AG20443 (cell line): ENCODE measurements around the gene CYB561.

Source experiments
- DNase-seq: peaks from one replicate; pipeline ENCODE4 v3.0.0; 2012; ENCODE audit warnings: low spot score, mixed read lengths

Gene CYB561

GRCh38 chr17:63412234-63412633 lies 33.9 kb downstream of the CYB561 start:
- no peak for DNase-seq

GRCh38 chr17:63407741-63408330 lies 38.3 kb downstream of the CYB561 start:
- DNase-seq, result no peak

- DNase-seq, result peak; percentile 77
Measured at GRCh38 chr17:63406689-63407330, 39.3 kb downstream of the CYB561 start.

- DNase-seq, result peak; percentile 46
Measured at GRCh38 chr17:63405741-63406261, 40.3 kb downstream of the CYB561 start.

- DNase-seq, result no peak
Measured at GRCh38 chr17:63405020-63405419, 41.1 kb downstream of the CYB561 start.

GRCh38 chr17:63402431-63403212 lies 43.5 kb downstream of the CYB561 start:
- DNase-seq, result peak; percentile 33

- DNase-seq, result peak; percentile 68
Measured at GRCh38 chr17:63399856-63400255, 46.2 kb downstream of the CYB561 start.

GRCh38 chr17:63399316-63399715 lies 46.8 kb downstream of the CYB561 start:
- DNase-seq, result peak; percentile 52

- DNase-seq, result no peak
Measured at GRCh38 chr17:63398680-63399079, 47.4 kb downstream of the CYB561 start.

GRCh38 chr17:63395075-63395805 lies 50.9 kb downstream of the CYB561 start:
- peak; percentile 88 for DNase-seq

- no peak for DNase-seq
Measured at GRCh38 chr17:63390090-63390489, 56.0 kb downstream of the CYB561 start.

- no peak for DNase-seq
Measured at GRCh38 chr17:63387656-63388340, 58.3 kb downstream of the CYB561 start.

- DNase-seq, result peak; percentile 26
Measured at GRCh38 chr17:63382826-63383225, 63.3 kb downstream of the CYB561 start.
